ENCODE measurements around the gene PTPRN2.

- no peak for TF ChIP-seq POLR2A (IDR thresholded peaks at IDR 0.05)
- TF ChIP-seq CTCF (IDR thresholded peaks at IDR 0.05): no peak
Observed at GRCh38 chr7:158403013-158403821, 184.4 kb downstream of the PTPRN2 start.
